Glutamatergic neuron (in vitro differentiated cells): ENCODE measurements around the gene MFSD6. TPM values are rescaled to one million over a fixed set of nuclear protein-coding genes. Genes with fewer than 3 reads are reported as not detected.

Experiments used
- DNase-seq: peaks from one replicate; pipeline ENCODE4 v3.0.0; 2022
- H3K27ac Mint-ChIP-seq: one replicate; pipeline ENCODE4 v1.8.0; 2020; ENCODE audit warnings: mild to moderate bottlenecking, mixed read lengths, inconsistent platforms; ENCODE audit not compliant: unreplicated experiment
- H3K27me3 Mint-ChIP-seq: one replicate; pipeline ENCODE4 v1.8.0; 2020; ENCODE audit warnings: mild to moderate bottlenecking, moderate library complexity, mixed read lengths, inconsistent platforms; ENCODE audit not compliant: unreplicated experiment
- H3K36me3 Mint-ChIP-seq: one replicate; pipeline ENCODE4 v1.8.0; 2020; ENCODE audit warnings: mild to moderate bottlenecking, mixed read lengths, inconsistent platforms; ENCODE audit not compliant: unreplicated experiment
- H3K4me1 Mint-ChIP-seq: one replicate; pipeline ENCODE4 v1.8.0; 2020; ENCODE audit warnings: mild to moderate bottlenecking, low read depth, mixed read lengths, inconsistent platforms; ENCODE audit not compliant: unreplicated experiment
- H3K4me3 Mint-ChIP-seq: one replicate; pipeline ENCODE4 v1.8.0; 2020; ENCODE audit warnings: mild to moderate bottlenecking, mixed read lengths, inconsistent platforms; ENCODE audit not compliant: unreplicated experiment
- H3K9me3 Mint-ChIP-seq: one replicate; pipeline ENCODE4 v1.8.0; 2020; ENCODE audit warnings: mild to moderate bottlenecking, moderate library complexity, mixed read lengths, inconsistent platforms; ENCODE audit not compliant: unreplicated experiment
- total RNA-seq: library from RNA; stranded (reverse); fragmentation: NEBNext Ultra II Directional; extraction: Animal tissue kit (Norgen Biotek cat#: 25700); gene quantifications from one replicate; pipeline ENCODE4 v1.2.1, GENCODE V29; 2021; ENCODE audit not compliant: unreplicated experiment
- TF ChIP-seq, protein P1 (sequence below): fragments of 200-600 bp; sonication (generic); IDR thresholded peaks from one replicate; pipeline ENCODE4 v1.5.0; 2021; ENCODE audit not compliant: partially characterized antibody, unreplicated experiment

The MFSD6 gene
- total RNA-seq, 1 donor from 2014 or later: 31.0 TPM

DNA sequence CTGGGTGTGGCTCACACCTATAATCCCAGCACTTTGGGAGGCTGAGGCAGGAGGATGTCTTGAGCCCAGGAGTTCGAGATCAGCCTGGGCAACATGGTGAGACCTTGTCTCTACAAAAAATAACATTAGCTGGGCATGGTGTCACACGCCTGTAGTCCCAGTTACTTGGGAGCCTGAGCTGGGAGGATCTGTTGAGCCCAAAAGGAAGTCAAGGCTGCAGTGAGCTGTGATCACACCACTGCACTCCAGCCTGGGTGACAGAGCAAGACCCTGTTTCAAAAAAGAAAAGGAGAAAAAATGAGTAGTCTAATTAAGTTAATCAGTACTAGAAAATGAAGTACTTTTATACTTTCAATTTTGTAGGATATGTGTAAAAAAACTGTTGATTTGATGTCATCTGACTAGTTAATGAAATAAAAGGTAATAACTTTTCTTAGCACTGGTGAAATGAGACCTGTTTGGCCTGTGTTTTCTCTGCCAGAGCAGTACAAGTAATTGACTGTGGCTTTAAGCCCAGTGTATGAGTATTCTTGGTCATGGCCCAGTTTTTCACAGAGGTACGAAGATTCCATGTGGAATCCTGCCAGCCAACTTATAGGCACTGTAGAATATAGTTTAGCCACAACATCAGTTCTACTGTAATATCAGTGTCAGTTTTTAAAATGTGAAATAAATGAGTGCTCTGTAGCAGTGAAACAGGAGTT lies 35.8 kb downstream of the MFSD6 start:
- Mint-ChIP-seq H3K9me3 (no peaks in the 10 kb centered on the region), H3K4me3 (no peak overlapping the region), H3K36me3 (no peaks in the 10 kb centered on the region), H3K4me1 (peaks cover 2% of the 10 kb centered on the region), H3K27me3 (no peaks in the 10 kb centered on the region), H3K27ac (no peak overlapping the region)
- DNase-seq: no peak
- TF ChIP-seq, protein P1, sequence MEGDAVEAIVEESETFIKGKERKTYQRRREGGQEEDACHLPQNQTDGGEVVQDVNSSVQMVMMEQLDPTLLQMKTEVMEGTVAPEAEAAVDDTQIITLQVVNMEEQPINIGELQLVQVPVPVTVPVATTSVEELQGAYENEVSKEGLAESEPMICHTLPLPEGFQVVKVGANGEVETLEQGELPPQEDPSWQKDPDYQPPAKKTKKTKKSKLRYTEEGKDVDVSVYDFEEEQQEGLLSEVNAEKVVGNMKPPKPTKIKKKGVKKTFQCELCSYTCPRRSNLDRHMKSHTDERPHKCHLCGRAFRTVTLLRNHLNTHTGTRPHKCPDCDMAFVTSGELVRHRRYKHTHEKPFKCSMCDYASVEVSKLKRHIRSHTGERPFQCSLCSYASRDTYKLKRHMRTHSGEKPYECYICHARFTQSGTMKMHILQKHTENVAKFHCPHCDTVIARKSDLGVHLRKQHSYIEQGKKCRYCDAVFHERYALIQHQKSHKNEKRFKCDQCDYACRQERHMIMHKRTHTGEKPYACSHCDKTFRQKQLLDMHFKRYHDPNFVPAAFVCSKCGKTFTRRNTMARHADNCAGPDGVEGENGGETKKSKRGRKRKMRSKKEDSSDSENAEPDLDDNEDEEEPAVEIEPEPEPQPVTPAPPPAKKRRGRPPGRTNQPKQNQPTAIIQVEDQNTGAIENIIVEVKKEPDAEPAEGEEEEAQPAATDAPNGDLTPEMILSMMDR: no peak

DNA sequence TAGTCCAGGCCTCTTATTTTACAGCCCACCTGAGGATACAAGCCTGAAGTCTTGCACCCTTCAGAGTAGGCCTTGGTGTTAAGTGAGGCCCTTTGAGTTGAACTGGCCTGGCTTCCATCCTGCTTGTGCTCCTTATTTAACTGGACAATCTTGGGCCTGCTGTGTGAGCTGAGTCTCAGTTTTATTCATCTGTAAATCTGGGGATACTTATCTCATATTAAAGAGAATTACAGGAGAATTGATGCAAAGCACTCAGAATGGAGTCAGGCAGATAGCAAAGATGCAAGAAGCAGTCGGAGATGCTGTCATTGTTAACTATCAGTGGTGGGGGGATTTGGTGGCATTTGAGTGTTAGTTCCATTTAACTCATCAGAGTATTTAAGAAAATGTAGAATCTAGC lies 36.8 kb downstream of the MFSD6 start:
- Mint-ChIP-seq H3K9me3 (no peaks in the 10 kb centered on the region), H3K4me1 (peaks cover 2% of the 10 kb centered on the region), H3K27ac (no peak overlapping the region), H3K4me3 (no peak overlapping the region), H3K36me3 (no peaks in the 10 kb centered on the region), H3K27me3 (no peaks in the 10 kb centered on the region)
- TF ChIP-seq, protein P1: no peak
- no peak for DNase-seq

DNA sequence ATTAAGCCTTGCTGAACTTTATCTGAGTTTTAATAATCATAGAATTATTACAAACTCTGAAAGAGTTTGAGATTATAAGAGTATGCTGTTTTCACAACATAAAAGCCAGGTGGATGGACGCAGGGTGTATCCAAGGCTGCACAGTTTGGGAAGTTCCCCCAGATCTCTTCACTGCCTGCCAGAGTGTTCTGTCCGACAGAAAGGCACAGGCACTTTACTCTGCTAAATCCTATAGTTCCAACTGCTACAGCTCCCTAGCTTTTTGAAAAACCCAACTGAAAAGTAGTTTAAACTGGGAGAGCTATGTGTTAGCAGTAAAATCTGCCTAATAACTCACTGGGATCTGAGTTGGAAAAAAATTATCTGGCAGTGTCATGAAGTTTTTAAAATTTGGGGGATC lies 38.0 kb downstream of the MFSD6 start:
- Mint-ChIP-seq H3K27me3 (no peaks in the 10 kb centered on the region), H3K36me3 (no peaks in the 10 kb centered on the region), H3K4me3 (no peak overlapping the region), H3K27ac (no peak overlapping the region), H3K9me3 (no peaks in the 10 kb centered on the region), H3K4me1 (peaks cover 2% of the 10 kb centered on the region)
- DNase-seq: no peak
- TF ChIP-seq, protein P1: no peak

DNA sequence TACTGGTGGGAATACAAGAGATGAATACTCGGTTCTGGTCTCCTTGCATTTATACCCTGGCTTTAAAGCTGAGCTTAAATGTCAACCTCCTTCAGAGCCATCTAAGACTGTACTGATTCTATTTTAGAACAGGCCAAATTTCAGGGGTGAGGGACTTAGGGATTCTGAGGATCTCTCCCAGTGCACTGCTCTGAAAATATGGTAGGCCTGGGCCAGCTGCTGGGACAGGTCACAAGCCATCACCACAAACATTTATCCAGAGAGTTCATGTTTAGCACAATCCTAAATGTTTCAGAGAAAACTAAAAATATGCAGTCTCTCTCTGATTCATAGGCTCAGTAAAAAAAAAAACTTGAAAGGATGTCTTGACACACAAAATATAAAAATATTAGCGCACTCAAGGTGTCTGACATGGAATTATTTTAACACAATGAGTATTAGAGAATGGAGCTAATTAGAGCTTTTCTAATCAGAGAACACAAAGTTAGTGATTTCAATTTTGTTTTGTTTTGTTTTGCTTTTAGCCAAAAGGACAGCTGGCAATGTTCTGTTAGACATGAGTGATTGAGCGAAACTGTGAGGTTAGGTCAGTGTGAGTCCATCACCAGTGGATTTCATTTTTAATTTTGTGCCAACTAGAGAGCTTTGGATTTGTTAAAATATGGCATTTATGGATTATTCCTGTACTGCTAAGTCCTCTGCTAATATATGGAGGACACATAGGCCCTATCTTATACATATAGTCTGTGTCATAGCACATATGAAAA lies 38.8 kb downstream of the MFSD6 start:
- Mint-ChIP-seq H3K36me3 (no peaks in the 10 kb centered on the region), H3K27me3 (no peaks in the 10 kb centered on the region), H3K4me1 (no peaks in the 10 kb centered on the region), H3K27ac (no peak overlapping the region), H3K9me3 (no peaks in the 10 kb centered on the region), H3K4me3 (no peak overlapping the region)
- DNase-seq: no peak
- TF ChIP-seq, protein P1: no peak

DNA sequence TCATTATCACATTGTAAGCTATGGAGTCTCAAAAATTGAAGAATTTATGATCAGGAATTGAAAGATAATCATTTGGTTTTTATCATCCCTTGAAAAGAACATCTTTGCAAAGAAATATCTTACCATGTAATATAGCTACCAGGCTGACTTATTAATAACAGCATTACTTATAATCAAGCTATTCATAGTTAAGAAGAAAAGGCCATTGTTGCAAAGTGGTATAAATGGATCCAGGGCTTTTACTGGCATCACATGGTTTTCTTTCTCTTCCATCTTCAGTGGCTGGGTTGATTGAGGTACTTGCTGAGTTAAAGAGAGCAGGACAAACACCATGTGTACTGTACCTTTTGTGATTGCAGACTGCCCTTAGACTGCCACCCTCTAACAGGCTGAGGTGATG lies 39.6 kb downstream of the MFSD6 start:
- H3K4me1 Mint-ChIP-seq: no peaks in the 10 kb centered on the region
- H3K27ac Mint-ChIP-seq: no peak overlapping the region
- H3K36me3 Mint-ChIP-seq: no peaks in the 10 kb centered on the region
- TF ChIP-seq, protein P1: no peak
- DNase-seq: no peak
- no peaks in the 10 kb centered on the region for H3K27me3 Mint-ChIP-seq
- H3K9me3 Mint-ChIP-seq: no peaks in the 10 kb centered on the region
- no peak overlapping the region for H3K4me3 Mint-ChIP-seq
